DOHH2 (cell line): Measurements from ENCODE around the gene OBSCN.

Experiments
- EZH2phosphoT487 ChIP-seq: fragments of 200-600 bp; sonication (generic); IDR thresholded peaks from 2 replicates; pipeline ENCODE4 v1.6.1; 2017; ENCODE audit warnings: borderline replicate concordance, mild to moderate bottlenecking, antibody characterized with exemption, low read length, moderate library complexity, mixed read lengths
- TF ChIP-seq, protein P1 (sequence below): fragments of 200-600 bp; sonication (generic); IDR thresholded peaks from one replicate; pipeline ENCODE4 v1.5.1; 2014; ENCODE audit warnings: antibody characterized with exemption, mild to moderate bottlenecking, low read depth, low read length; ENCODE audit not compliant: poor library complexity, severe bottlenecking

DNA sequence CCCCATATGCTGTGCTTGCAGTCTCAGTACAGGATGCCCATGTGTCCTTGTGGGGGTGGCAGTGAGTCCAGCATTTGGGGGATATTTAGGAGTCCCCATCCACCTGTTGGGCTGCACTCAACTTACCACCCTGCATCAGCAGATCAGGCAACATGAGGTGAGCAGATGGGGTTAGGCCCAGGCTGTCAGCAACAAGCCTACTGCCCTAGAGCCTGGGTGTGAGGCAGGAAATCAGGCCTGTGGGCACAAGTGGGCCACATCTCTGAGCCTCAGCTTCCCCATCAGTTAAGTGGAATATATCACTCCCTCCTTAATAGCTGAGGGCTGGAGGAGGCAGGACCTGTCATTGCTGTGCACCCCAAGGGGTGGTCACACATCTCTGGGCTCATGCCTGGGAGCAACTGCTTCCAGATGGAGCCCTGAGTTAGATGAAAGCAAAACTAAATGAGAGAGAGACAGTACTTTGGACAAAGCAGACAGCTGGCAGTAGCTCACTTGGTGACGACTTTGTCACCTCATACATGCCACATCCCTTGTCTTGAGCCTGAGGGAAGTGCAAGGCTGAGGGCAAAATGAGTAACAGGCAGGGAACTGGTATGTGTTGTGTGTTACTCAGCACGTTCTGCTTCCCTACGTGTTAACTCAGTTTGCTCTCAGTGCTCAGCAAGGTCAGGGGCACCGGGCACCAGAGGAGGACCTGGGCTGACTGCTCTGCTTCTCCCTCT lies 150.4 kb downstream of the OBSCN start:
- TF ChIP-seq, protein P1, sequence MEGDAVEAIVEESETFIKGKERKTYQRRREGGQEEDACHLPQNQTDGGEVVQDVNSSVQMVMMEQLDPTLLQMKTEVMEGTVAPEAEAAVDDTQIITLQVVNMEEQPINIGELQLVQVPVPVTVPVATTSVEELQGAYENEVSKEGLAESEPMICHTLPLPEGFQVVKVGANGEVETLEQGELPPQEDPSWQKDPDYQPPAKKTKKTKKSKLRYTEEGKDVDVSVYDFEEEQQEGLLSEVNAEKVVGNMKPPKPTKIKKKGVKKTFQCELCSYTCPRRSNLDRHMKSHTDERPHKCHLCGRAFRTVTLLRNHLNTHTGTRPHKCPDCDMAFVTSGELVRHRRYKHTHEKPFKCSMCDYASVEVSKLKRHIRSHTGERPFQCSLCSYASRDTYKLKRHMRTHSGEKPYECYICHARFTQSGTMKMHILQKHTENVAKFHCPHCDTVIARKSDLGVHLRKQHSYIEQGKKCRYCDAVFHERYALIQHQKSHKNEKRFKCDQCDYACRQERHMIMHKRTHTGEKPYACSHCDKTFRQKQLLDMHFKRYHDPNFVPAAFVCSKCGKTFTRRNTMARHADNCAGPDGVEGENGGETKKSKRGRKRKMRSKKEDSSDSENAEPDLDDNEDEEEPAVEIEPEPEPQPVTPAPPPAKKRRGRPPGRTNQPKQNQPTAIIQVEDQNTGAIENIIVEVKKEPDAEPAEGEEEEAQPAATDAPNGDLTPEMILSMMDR = no peak
- no peak for TF ChIP-seq EZH2phosphoT487
